Raji (cell line): ENCODE data around the gene ARHGAP18.

Experiments
- POLR2A ChIP-seq: IDR thresholded peaks from 2 replicates; pipeline ENCODE4 v1.6.1; 2011; ENCODE audit warnings: low read depth, low read length, control low read depth; ENCODE audit not compliant: insufficient read depth

ARHGAP18 gene

DNA sequence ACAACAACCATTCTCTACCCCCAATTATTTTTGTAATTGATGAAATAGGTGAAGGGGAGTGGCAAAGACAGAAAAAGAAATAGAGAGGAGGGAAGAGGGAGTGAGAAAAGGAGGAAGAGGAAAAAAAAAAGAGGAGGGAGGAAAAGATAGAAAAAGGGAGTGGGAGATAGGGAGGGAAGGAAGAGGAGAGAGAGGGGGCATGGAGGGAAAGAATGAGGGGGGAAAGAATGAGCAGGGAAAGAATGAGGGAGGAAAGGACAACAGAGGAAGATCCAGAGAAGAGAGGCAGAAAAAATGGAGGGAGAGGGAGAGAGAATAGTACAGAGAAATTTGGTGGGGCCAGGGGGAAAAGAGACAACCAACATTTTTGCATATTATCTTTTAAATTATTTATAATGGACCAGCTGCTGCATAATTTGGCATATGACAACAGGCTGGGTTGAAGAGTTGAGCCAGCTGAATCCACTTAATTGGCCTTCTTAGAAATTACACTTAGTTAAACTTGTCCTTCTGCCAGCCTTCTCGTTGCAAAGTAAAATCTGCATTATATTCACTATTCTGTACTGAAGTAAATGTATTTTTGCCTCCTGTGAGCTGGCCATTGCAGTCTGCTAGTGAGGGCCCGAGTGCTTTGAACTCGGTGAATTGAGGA, 101.0 kb downstream of the ARHGAP18 start:
- TF ChIP-seq POLR2A: no peak

- no peak for TF ChIP-seq POLR2A
Observed at GRCh38 chr6:129607581-129608186, 102.3 kb downstream of the ARHGAP18 start.

DNA sequence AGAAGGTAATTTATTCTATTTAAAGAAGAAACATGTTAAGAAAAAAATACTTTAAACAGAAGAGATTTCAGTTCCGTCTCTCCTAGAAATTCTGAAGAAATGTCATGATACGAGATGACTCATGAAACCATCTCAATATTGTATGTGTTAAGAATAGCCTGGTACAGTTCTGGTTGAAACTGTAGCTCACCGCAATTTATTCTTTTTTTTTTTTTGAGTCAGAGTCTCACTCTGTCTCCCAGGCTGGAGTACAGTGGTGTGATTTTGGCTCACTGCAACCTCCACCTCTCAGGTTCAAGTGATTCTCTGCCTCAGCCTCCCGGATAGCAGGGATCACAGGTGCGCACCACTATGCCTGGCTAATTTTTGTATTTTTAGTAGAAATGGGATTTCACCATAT, 103.3 kb downstream of the ARHGAP18 start:
- no peak for TF ChIP-seq POLR2A

GRCh38 chr6:129605967-129606366, 104.0 kb downstream of the ARHGAP18 start:
- no peak for TF ChIP-seq POLR2A

- no peak for TF ChIP-seq POLR2A
Observed at GRCh38 chr6:129605095-129605494, 104.9 kb downstream of the ARHGAP18 start.

GRCh38 chr6:129604321-129604720, 105.7 kb downstream of the ARHGAP18 start:
- TF ChIP-seq POLR2A: no peak

- no peak for TF ChIP-seq POLR2A
Observed at GRCh38 chr6:129603741-129604140, 106.2 kb downstream of the ARHGAP18 start.

GRCh38 chr6:129601323-129601722, 108.7 kb downstream of the ARHGAP18 start:
- TF ChIP-seq POLR2A: no peak

GRCh38 chr6:129599467-129599866, 110.5 kb downstream of the ARHGAP18 start:
- no peak for TF ChIP-seq POLR2A

DNA sequence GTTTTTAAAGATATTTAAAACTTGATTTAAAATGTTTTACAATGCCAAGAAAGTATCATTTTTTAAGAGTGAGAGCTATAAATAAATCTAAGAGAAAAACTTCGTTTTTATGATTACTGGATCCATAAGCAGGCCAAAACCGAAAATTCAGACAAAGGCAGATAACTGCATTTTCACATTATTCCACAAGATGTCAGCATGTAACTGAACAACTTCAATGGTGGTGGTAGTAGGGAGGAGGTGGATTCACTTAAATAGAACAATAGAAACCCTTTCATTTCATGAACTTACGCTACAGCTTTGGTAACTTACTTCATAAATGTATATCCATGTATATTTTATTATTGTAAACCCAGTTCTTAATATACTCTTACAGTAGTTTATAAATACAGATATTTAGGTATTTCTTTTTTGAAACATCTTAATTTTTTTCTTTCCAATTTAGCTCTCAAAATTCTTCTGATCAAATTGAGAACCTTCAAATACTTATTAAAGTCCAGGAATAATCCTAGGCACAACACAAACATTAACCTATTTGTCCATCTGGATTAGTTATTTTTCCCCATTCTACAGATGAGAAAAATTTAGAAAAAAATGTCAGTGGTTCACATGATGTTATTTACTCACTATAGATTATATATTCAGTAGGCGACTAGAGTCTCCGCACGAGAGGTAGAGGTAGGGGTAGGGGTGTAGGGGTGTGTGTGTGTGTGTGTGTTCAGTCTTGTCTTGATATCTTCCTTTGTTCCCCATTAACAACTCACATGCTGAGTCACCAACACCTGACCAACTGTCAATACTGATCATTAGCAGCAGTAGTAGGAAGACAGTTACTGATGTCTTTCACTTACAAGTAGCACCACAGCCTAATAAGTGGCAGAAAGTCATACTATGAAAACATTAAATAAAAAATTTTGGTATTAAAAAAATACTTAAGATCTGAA, 111.5 kb downstream of the ARHGAP18 start:
- TF ChIP-seq POLR2A: no peak

GRCh38 chr6:129597023-129597713, 112.8 kb downstream of the ARHGAP18 start:
- TF ChIP-seq POLR2A: no peak

- TF ChIP-seq POLR2A: no peak
Observed at GRCh38 chr6:129596522-129596921, 113.5 kb downstream of the ARHGAP18 start.

DNA sequence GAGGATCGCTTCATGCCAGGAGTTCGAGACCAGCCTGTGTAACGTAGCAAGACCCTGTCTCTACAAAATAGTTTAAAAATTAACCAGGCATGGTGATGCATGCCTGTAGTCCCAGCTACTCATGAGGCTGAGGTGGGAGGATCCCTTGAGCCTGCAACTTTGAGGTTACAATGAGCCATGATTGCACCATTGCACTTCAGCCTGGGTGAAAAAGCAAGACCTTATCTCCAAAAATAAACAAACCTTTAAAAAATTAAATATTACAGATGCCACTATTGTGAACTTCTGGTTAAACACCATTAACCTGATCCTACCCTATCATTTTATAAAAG, 116.8 kb downstream of the ARHGAP18 start:
- no peak for TF ChIP-seq POLR2A

DNA sequence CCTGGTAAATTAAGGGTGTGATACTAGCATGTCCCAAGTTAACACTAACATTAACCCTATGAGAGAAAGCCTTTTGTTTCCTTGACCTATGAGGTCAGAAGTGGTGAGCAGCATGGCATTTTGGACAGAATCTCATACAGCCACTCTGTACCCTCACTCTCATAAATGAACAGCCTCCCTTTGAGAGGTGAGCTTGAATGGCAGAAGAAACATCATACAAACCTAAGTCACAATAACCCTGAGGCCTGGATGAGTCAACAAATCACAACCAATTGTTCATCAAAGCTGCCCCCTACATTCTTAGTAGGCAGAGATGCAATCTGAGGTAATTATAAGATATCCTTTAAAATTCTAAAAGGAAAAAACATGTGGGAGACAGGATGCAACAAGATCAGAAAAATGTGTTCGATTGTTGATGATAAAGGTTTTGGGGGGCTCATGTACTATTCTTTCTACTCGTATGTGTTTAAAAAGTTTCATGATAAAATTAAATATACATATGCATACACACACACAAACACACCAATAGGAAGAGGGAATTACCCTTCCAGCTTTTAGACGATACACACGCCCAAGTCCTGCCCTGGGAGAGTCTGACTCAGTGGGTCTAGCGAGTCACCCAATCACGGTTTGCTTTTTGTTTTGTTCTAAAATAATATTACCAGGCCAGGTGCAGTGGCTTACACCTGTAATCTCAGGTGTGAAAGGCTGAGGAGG, 117.3 kb downstream of the ARHGAP18 start:
- TF ChIP-seq POLR2A: no peak
